NCI-H2107 treated with DMSO at 0.1 percent for 48 hours (cell line): ENCODE results near the gene ADGRL3.

Experiments
- DNase-seq: peaks from one replicate; lab custom pipeline; 2025; ENCODE audit not compliant: unreplicated experiment; lab: John Stamatoyannopoulos, UW

The ADGRL3 gene

DNA sequence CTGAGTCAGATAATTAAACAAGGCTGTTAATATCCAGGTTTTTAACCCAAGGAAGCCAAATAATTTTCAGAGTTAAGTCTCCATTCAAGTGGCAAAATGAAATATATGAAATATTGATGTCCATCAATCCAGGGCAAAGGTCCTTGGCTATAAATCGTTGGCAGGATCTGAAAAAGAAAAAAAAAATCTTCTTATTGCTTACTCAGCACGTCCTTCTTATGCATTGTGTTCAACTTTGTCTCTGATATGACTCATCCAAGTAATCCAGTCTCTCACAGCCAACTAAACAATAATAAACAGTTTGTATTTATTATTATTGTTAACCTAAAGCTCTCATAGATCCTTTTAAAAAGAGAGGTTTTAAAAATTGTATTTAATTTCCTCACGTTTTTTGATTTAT is 851.2 kb downstream of the ADGRL3 start:
- DNase-seq, result no peak

DNA sequence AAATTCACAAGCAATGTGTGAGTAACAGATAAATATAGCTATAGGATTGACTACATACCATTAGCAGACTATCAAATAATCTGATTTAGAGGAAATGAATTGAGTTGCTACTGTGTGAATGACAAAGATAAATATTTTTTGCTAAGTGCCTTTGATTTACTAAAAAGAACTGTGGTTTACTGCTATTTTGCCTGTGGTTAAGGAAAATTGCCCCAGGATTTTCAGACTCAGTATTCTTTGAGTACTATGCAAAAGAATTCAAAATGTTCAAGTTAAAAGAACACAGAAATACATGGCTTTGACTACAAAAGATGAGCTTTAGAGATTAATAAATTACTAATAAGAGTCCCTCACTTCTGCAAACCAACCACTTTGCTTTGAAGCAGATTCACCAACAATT is 853.8 kb downstream of the ADGRL3 start:
- no peak for DNase-seq

DNA sequence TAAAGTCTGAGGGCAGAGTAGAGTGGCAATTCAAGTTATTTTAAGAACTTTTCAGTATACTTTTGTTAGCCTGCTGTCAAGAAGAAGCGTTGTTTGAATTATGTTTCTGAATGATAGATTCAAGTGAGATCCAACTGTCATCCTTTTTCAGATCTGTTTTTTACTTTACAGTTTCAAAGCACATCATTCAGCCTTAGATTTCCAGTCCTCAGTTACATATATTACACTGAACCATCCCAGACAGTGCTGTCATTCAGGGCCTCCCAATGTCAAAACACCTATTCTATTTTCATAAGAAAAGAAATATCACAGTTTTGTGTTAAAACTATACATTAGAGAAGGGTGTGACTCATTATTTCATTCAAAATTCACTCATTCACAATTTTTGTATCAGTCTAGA is 856.9 kb downstream of the ADGRL3 start:
- DNase-seq, result no peak

DNA sequence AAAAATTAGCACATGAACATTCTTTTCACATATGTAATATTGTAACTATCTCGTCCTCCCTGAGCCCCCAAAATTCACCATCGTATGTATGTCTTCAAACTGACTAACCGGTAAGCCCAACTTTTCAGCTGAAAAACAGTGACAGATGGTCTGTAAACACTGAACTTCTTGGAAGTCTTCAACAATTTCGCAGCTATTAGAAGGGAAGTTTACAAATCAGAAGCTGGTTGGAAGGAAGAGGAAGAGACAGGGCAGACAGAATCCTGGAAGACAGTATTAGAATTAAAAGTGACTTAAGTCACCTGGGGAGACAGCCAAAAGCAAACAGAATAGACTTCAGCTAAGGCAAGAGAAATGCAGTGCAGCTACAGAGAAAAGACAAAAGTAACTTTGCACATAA is 858.4 kb downstream of the ADGRL3 start:
- no peak for DNase-seq

DNA sequence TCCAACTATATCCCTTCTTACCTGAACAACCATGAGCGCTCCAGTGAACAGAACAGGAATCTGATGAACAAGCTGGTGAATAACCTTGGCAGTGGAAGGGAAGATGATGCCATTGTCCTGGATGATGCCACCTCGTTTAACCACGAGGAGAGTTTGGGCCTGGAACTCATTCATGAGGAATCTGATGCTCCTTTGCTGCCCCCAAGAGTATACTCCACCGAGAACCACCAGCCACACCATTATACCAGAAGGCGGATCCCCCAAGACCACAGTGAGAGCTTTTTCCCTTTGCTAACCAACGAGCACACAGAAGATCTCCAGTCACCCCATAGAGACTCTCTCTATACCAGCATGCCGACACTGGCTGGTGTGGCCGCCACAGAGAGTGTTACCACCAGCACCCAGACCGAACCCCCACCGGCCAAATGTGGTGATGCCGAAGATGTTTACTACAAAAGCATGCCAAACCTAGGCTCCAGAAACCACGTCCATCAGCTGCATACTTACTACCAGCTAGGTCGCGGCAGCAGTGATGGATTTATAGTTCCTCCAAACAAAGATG is 870.2 kb downstream of the ADGRL3 start:
- DNase-seq, result no peak

DNA sequence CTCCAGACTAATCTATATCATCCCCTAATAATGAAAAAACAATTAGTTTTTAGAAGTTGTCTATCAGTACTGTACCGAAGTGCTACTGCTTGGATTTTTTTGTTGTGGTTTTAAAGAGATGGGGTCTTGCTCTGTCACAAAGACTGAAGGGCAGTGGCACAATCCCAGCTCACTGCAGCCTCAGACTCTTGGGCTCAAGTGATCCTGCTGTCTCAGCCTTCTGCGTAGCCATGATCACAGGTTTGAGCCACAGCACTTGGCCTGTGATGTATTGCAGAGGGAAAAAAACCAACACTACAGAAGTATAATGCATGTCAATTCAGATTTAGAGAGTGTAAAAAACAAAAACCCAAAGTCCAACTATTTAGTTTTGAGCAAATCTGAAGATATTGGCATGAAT is 875.0 kb downstream of the ADGRL3 start:
- DNase-seq, result no peak

DNA sequence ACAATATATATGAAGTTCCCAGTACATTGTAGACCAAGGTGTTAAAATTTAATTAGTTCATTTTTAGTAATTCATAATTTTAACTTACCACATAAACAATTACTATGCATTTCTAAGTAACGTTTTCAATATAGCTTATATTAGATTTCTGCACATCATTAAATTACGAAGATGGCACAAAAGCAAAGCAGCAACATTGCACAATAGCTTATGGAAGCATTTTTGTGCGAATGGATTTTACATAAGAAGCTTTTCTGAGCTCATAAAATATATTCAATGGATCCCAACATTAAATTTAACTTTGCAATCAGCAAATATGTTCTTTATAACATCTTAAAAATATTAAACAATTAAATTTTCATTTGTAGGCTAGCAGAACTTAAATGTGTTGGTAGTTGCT is 875.4 kb downstream of the ADGRL3 start:
- no peak for DNase-seq

DNA sequence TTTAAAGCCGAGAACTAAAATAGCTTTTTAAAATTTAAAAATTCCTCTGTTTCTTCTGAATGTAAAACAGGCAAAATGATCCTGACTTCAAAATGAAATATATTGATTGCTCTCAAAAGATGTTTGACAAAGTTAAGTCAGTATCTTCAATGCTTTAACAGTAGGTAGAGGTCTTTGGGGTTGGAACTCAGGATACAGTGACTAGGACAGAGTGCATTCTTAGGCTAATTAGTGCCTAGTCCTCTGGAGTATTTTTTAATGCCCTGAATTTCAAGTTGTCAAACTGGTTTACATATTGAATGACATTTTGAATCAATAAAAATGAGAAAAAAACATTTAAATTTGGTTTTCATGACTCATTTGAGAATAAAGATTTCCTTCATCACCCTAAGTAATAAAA is 877.3 kb downstream of the ADGRL3 start:
- DNase-seq, result no peak

DNA sequence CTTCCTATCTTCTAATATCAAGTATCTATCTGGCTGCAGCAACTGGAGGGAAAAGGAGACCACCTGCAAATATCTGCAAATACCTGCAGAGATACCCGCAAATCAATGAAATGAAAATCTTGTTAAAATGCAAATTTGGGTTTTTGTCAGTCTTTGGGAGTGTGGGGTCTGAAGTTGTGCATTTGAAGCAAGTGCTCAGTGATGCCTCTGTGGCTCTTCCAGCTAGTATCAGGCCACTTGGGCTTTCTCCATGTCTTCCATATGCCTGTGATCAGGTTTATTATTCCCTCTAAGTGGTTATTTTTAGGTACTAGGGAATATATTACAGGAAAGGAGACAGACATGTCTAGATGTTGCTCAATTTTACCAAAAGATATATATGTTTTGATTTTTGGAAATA is 880.3 kb downstream of the ADGRL3 start:
- DNase-seq, result no peak

DNA sequence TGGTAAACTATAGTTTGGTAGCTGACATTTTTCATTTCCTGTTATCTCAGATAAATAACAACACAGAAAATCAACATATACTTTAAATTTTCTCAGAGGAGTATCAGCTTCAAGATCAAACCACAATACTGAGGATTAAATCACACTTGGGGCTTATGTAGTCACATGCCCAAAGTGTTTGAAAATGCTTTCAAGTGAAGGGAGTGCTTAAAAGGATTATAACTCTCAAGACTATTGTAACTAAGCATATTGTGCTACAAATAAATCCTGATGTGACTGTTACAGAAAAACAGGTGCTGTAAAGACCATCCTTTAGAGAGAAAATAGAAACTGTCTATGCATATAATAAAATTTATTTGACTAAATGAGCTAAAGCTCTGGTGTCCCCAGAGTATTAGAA is 887.6 kb downstream of the ADGRL3 start:
- DNase-seq, result no peak

DNA sequence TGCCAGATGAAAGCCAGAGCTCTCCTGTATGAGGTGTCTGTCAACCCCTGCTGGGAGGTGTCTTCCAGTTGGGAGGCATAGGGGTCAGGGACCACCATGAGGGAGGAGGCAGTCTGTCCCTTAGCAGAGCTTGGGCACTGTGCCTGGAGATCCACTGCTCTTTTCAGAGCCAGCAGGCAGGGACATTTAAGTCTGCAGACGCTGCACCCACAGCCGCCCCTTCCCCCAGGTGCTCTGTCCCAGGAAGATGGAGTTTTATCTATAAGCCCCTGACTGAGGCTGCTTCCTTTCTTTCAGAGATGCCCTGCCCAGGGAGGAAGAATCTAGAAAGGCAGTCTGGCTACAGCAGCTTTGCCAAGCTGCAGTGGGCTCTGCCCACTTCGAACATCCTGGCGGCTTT is 893.6 kb downstream of the ADGRL3 start:
- DNase-seq, result no peak

DNA sequence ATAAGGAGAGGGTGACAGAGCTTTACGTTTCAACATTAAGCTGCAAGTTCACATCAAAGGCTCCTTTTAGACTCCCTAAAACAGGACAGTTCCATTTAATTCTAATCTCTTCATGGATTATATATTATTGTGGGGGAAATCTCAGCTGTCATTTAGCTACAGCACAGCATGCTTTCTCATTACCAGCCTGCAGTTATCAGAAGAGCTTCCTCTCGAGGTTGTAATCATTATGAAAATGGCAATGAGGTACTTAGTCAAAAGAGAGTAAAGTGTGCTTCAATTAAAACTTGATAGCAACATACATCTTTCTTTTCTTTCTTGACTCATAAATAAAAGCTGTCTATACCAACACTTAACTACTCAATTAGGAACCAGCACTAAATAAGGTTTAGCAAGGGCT is 896.8 kb downstream of the ADGRL3 start:
- no peak for DNase-seq

DNA sequence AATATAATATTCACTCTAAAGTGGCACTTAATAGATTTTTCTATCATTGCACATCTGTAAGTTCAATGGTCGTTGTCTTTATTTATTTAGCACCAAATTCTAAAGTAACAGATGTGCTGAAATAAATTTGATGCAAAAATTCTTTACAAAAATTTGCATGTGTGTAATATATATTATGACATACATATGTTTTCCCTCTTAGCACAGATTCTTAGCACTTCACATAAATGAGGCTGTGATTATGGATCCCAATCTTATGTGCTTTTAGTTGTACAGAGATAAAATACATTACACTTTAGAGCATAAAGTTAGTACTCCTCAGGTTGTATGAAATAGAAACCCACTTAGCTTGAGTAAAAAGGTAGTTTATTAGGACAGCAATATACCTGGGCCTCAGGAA is 915.1 kb downstream of the ADGRL3 start:
- no peak for DNase-seq

DNA sequence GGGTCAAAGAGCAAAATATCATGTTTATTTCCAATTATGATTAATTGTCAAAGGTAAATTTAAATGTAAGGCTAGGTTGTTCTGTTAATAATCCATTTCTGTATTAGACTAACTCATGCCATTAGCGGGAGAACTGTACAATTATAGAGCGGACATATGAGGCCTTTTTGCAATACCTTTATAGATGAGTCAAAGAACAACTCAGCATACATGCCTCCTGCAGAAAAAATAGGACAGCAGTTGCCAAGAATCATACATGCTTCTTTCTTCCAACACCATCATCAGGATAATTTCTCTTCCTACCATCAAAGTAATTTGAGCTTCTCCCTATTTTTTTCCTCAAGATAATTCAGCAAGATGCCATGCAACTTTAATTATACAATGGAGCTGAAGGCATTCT is 917.8 kb downstream of the ADGRL3 start:
- DNase-seq, result no peak

DNA sequence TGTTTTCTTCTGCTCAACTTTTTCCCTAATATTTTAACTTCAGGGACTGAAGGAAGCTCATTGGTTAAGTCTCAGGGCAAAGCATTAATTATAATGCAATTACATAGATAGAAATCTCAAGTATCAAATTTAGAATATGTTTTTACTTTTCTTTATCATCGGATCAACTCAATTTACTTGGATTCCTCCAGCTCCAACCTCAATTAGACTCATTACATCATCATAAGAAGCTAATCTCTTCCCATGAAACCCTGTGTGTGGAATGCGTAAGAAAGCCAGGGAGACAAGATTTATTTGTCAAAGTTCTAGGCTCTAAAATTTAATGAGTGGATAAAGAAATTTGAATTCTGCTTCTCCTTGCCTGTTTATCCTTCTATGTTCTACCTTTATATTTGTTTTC is 918.4 kb downstream of the ADGRL3 start:
- no peak for DNase-seq

DNA sequence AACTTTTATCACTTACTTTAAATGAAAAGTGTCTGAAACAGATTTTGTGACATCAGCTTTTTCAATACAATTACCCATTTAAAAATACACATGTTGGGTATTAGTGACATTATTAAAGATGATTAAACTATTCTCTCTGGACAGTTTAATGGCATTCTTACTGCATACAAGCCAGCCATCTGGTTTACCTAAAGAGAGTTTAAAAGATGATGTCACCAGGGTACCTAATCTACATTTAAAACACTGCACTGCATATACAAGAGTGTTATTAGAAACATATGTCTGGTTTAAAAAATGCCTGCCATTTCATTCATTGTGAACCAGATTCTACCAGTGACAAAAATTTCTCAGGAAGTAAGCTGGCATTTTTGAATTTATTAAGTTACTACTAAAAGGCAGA is 919.1 kb downstream of the ADGRL3 start:
- DNase-seq, result no peak

DNA sequence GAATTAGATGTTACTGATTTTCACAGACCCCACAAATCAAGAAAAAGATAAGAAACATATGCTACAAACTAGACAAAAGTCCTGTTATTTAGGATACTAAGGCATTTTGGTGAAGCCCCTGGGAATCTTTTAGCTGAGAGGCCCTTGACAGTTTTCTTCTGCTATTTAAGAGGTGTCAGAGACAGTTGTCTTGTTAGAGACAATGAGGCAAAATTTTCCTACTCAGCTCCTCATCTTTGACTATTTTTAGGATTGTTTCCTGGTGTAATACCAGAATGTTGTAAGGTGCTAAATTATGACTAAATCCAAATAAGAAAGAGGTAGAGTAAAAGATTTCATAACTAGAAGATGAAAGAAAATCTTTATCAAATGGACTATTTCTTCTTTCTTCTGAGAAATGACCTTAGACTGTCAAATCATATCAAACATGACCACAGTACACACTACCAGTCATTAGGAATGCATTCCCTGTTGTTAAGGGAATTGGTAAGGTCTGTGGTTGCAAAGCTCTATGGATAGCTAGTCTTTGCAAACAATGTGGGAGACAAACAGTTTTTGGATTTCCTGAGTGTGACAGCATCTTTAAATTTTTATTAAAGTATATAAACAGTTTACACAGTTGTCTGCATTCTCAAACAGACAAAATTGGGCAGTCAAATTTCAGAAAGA is 926.1 kb downstream of the ADGRL3 start:
- DNase-seq, result no peak
